B cell (primary cell): ENCODE measurements around the gene TM9SF2. TPM values are rescaled to one million over a fixed set of nuclear protein-coding genes. Genes with fewer than 3 reads are reported as not detected.

Source experiments
- ATAC-seq: fragments of 200-7000 bp; cut with Tn5 transposase; one replicate; pipeline ENCODE4 v1.10.0; 2021; ENCODE audit warnings: low read depth, mild to moderate bottlenecking, moderate number of reproducible peaks, moderate library complexity
- CTCF ChIA-PET: fragments of 350-600 bp; sonication (Branson Sonifier 250); formaldehyde crosslinking; loops from one replicate; lab custom pipeline; 2021; ENCODE audit warnings: antibody characterized with exemption, inconsistent platforms; lab: Charles Lee
- POLR2A ChIA-PET: fragments of 350-600 bp; sonication (Branson Sonifier 250); formaldehyde crosslinking; loops from one replicate; lab custom pipeline; 2021; ENCODE audit warnings: antibody characterized with exemption; lab: Charles Lee
- DNase-seq: peaks from one replicate; pipeline ENCODE4 v3.0.0; 2013
- H2AFZ ChIP-seq: 2 replicates; pipeline ENCODE4 v1.6.1; 2012; ENCODE audit warnings: mild to moderate bottlenecking, low read depth, low read length; ENCODE audit not compliant: insufficient read depth, poor library complexity, severe bottlenecking
- H3K27ac ChIP-seq, 2 donors: 1 replicate in 1 of 2; 2 replicates in 1 of 2; pipeline ENCODE4 v1.5.1; 2012 to 2013; ENCODE audit warnings: low read length in 2 of 2, mild to moderate bottlenecking in 2 of 2, moderate library complexity in 1 of 2
- H3K27me3 ChIP-seq, 4 experiments: fragments of 200-600 bp in 1 of 4; sonication (generic) in 1 of 4; replicated peaks in 1 of 4; 1 replicate in 2 of 4; 2 replicates in 2 of 4; pipeline versions ENCODE4 v1.6.1 to v1.7.0; 2013 to 2016; ENCODE audit warnings: low read length in 3 of 4, mild to moderate bottlenecking in 2 of 4, mixed read lengths in 1 of 4, moderate library complexity in 1 of 4; ENCODE audit not compliant: insufficient read depth in 4 of 4, control insufficient read depth in 3 of 4; ENCODE audit errors: control extremely low read depth in 1 of 4
- H3K36me3 ChIP-seq, 2 experiments: replicated peaks in 1 of 2; 1 replicate in 1 of 2; 2 replicates in 1 of 2; pipeline versions ENCODE4 v1.6.1 to v1.7.1; 2013; ENCODE audit warnings: low read length in 1 of 2; ENCODE audit not compliant: insufficient read depth in 2 of 2, control insufficient read depth in 1 of 2; ENCODE audit errors: control extremely low read depth in 1 of 2, extremely low read depth in 1 of 2
- H3K4me1 ChIP-seq, 2 donors: fragments of 200-600 bp in 1 of 2; sonication (generic) in 1 of 2; 1 replicate in 1 of 2; 2 replicates in 1 of 2; pipeline versions ENCODE4 v1.5.1 to v1.6.1; 2013 to 2017; ENCODE audit warnings: low read length in 2 of 2; ENCODE audit not compliant: control insufficient read depth in 2 of 2, insufficient read depth in 2 of 2
- H3K4me2 ChIP-seq: replicated peaks from 2 replicates; pipeline ENCODE3; 2012; ENCODE audit warnings: mild to moderate bottlenecking, low read depth, low read length; ENCODE audit not compliant: poor library complexity, severe bottlenecking
- H3K4me3 ChIP-seq, 5 experiments: fragments of 200-600 bp in 1 of 5; sonication (generic) in 1 of 5; 1 replicate in 3 of 5; 2 replicates in 2 of 5; pipeline versions ENCODE4 v1.5.1 to v1.7.0; 2011 to 2016; ENCODE audit warnings: low read length in 4 of 5, mild to moderate bottlenecking in 4 of 5, low read depth in 2 of 5, control low read depth in 1 of 5, moderate library complexity in 1 of 5; ENCODE audit not compliant: insufficient read depth in 1 of 5; ENCODE audit errors: control extremely low read depth in 1 of 5, extremely low read depth in 1 of 5
- H3K79me2 ChIP-seq: fragments of 200-600 bp; sonication (generic); one replicate; pipeline ENCODE4 v1.6.0; 2016; ENCODE audit warnings: low read length; ENCODE audit not compliant: control insufficient read depth, insufficient read depth
- H3K9ac ChIP-seq: fragments of 200-600 bp; sonication (generic); 2 replicates; pipeline ENCODE4 v1.6.1; 2017; ENCODE audit warnings: mild to moderate bottlenecking, low read length, moderate library complexity
- H3K9me3 ChIP-seq, 3 donors: one replicate each; pipeline versions ENCODE4 v1.6.1 to v1.7.1; 2013; ENCODE audit warnings: low read length in 2 of 3; ENCODE audit not compliant: control insufficient read depth in 2 of 3, insufficient read depth in 1 of 3; ENCODE audit errors: control extremely low read depth in 1 of 3
- H4K20me1 ChIP-seq: 2 replicates; pipeline ENCODE4 v1.6.0; 2012; ENCODE audit warnings: mild to moderate bottlenecking, low read length; ENCODE audit not compliant: insufficient read depth, control insufficient read depth, poor library complexity, severe bottlenecking
- H3K27ac Mint-ChIP-seq: one replicate; pipeline ENCODE4 v1.8.0; 2021; ENCODE audit warnings: mixed read lengths
- H3K27me3 Mint-ChIP-seq: one replicate; pipeline ENCODE4 v1.8.0; 2021; ENCODE audit warnings: mixed read lengths
- H3K4me1 Mint-ChIP-seq: one replicate; pipeline ENCODE4 v1.8.0; 2021; ENCODE audit warnings: mixed read lengths
- H3K4me3 Mint-ChIP-seq: one replicate; pipeline ENCODE4 v1.8.0; 2021; ENCODE audit warnings: mixed read lengths
- H3K9me3 Mint-ChIP-seq: one replicate; pipeline ENCODE4 v1.8.0; 2022; ENCODE audit warnings: mixed read lengths; ENCODE audit not compliant: insufficient read depth
- EZH2 ChIP-seq: IDR thresholded peaks from 2 replicates; pipeline ENCODE4 v1.6.1; 2012; ENCODE audit warnings: borderline replicate concordance, low read depth, mild to moderate bottlenecking, moderate library complexity, low read length; ENCODE audit not compliant: insufficient read depth, poor library complexity, severe bottlenecking
- WGBS: methylation state at CpG from one replicate; pipeline ENCODE4 v1.1.5; 2013; ENCODE audit warnings: missing lambda C conversion rate; ENCODE audit not compliant: insufficient coverage; 5-methylcytosine and 5-hydroxymethylcytosine counted together
- intact Hi-C: fragments of 100-400 bp; cut with micrococcal nuclease; formaldehyde crosslinking; loops from one replicate; pipeline ENCODE4 v1.10.0; 2022
- polyA plus RNA-seq: library from polyadenylated mRNA; depleted of rRNA; stranded (reverse); fragments of >200 nt; gene quantifications from 2 replicates; pipeline ENCODE4 v1.2.3, GENCODE V29; 2012
- total RNA-seq, 2 donors: library from RNA; stranded (reverse); fragments of 120-200 nt in 1 of 2; gene quantifications; 1 replicate in 1 of 2; 2 replicates in 1 of 2; pipeline versions ENCODE4 v1.2.3 to v1.2.4, GENCODE V29; 2013 to 2022
- TF ChIP-seq, protein P1 (sequence below): fragments of 200-600 bp; IDR thresholded peaks from one replicate; pipeline ENCODE4 v1.8.0; 2022; ENCODE audit warnings: antibody characterized with exemption, mild to moderate bottlenecking

TM9SF2 gene
- total and polyA plus RNA-seq, 2 donors (not counting 1 experiment from before 2014, with no cell fraction given) = 20.2 to 63.6 TPM

DNA sequence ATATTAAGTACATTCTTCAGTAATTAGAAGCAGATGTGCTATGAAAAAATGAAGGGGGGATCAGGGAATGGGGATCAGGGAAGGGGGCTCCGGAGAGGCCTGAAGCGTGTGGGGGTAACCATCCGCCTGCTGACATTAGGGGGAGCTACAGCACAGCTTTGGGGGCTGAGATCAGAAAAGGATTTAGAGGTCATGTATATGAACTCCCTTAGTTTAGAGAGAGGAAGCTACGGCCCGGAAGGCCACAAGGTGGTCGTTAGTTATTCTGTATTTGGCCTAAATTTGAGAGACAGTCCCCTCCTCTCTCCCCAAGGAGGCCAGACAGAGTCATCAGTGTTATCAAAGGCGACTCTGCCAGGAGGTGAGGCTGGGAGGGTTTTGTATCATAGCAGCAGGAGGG, 99.0 kb downstream of the TM9SF2 start:
- Mint-ChIP-seq H3K9me3 (no peaks in the 10 kb centered on the region), H3K4me3 (no peak overlapping the region), H3K27me3 (no peaks in the 10 kb centered on the region), H3K27ac (no peak overlapping the region), H3K4me1 (peaks cover 13% of the 10 kb centered on the region)
- Histone ChIP-seq H3K27ac (no peak overlapping the region), H3K4me1 (peaks cover 5 to 13% of the 10 kb centered on the region in 2 donors), H3K79me2 (no peaks in the 10 kb centered on the region), H3K4me3 (no peak overlapping the region), H3K4me2 (no peak overlapping the region), H3K36me3 (no peaks in the 10 kb centered on the region), H4K20me1 (no peaks in the 10 kb centered on the region), H3K27me3 (no peaks in the 10 kb centered on the region), H2AFZ (no peak overlapping the region), H3K9ac (no peak overlapping the region), H3K9me3 (no peaks in the 10 kb centered on the region)
- intact Hi-C loops = loop anchor here (10.0 kb wide), 1 partner anchor 346 kb away; the partner anchor contains the start of gene GPR18
- ATAC-seq (no peak), DNase-seq (no peak)
- ChIA-PET POLR2A (no interaction called here), CTCF (no interaction called here)
- WGBS = 77% methylated on average over 4 of the region's 7 CpGs
- TF ChIP-seq, protein P1, sequence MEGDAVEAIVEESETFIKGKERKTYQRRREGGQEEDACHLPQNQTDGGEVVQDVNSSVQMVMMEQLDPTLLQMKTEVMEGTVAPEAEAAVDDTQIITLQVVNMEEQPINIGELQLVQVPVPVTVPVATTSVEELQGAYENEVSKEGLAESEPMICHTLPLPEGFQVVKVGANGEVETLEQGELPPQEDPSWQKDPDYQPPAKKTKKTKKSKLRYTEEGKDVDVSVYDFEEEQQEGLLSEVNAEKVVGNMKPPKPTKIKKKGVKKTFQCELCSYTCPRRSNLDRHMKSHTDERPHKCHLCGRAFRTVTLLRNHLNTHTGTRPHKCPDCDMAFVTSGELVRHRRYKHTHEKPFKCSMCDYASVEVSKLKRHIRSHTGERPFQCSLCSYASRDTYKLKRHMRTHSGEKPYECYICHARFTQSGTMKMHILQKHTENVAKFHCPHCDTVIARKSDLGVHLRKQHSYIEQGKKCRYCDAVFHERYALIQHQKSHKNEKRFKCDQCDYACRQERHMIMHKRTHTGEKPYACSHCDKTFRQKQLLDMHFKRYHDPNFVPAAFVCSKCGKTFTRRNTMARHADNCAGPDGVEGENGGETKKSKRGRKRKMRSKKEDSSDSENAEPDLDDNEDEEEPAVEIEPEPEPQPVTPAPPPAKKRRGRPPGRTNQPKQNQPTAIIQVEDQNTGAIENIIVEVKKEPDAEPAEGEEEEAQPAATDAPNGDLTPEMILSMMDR = no peak
- no peak for TF ChIP-seq EZH2

DNA sequence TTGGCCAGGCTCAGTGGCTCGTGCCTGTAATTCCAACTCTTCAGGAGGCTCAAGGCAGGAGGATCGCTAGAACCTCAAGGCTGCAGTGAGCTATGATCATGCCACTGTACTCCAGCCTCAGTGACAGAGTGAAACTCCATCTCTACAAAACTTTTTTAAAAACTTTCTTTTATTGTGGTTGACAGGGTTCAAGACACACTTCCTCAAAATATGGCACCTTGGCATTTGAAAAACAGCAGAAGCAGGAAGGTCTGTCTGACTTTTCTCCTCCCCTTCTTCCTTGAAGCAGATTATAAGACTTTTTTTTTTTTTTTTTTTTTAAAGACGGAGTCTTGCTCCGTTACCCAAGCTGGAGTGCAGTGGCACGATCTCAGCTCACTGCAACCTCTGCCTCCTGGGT, 100.3 kb downstream of the TM9SF2 start:
- H3K4me1 ChIP-seq = peaks cover 10 to 21% of the 10 kb centered on the region in 2 donors
- H3K36me3 ChIP-seq = no peaks in the 10 kb centered on the region
- CTCF ChIA-PET = no interaction called here
- H3K27ac ChIP-seq = no peak overlapping the region
- Mint-ChIP-seq H3K4me1 (peaks cover 24% of the 10 kb centered on the region), H3K27ac (peak overlapping the region; percentile 64), H3K4me3 (no peak overlapping the region), H3K27me3 (no peaks in the 10 kb centered on the region), H3K9me3 (no peaks in the 10 kb centered on the region)
- no peak for TF ChIP-seq EZH2
- TF ChIP-seq, protein P1 = no peak
- WGBS = 46% methylated on average over 3 of the region's 5 CpGs
- peak; percentile 31 for DNase-seq
- no peaks in the 10 kb centered on the region for H3K9me3 ChIP-seq
- POLR2A ChIA-PET = no interaction called here
- H4K20me1 ChIP-seq = no peaks in the 10 kb centered on the region
- H2AFZ ChIP-seq = peak overlapping the region; percentile 24
- H3K79me2 ChIP-seq = no peaks in the 10 kb centered on the region
- H3K27me3 ChIP-seq = no peaks in the 10 kb centered on the region
- no peak for ATAC-seq
- H3K4me2 ChIP-seq = peak overlapping the region; percentile 33
- intact Hi-C loops = loop anchor here (10.0 kb wide), 1 partner anchor 347 kb away; the partner anchor contains the start of gene GPR18
- H3K4me3 ChIP-seq = no peak overlapping the region
- H3K9ac ChIP-seq = no peak overlapping the region
